ENCODE measurements around the gene MAGEA2.
"Not testable (repeated sequence)": the region's sequence is repeated elsewhere in the genome, so short reads cannot be mapped to it uniquely, and the experiment has no call there.

DNA sequence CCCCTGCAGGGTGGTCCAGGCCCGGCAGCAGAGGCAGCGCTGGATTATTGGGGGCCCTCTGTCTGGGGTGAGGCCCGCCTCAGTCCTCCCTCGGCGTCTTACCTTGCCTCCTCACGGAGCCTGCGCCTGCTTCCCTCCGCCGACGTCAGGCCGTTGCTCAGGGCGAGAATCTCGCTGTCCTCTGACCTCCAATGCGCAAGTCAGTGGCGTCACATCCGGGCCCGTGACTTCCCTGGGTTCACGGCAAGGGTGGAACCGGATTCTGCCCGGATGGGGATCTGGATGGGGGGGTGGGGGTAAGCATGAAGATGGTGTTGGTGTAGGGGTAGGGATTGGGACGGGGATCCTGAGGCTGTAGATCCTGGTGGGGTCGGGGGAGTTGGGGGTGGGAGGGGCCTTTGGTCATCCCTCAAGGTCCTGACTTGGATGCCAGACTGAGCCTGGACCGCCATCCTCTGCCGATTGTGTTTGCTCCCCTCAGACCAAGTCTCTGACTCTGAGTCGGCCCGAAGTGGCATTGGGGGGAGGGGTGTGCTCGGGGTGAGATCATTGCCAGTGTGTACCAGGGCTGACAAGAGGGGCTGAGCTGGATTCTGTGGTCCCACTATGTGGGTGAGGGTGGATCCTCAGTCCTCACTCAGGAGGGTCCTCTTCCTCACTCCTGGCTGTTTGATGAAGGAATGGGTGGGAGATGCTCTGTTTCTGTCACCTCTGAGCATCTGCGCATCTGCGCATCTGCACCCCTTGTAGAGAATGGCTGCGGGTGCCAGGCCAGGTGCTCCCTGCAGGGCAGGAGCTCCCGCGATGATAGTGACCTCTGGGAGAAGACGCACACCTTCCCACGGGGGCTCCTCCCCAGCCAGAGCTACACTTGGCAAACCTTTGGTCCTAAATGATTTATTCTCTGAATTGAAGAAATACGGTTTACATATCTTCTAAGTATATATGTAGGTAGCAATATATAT lies at the start of gene MAGEA2:
- TF ChIP-seq, protein P1, sequence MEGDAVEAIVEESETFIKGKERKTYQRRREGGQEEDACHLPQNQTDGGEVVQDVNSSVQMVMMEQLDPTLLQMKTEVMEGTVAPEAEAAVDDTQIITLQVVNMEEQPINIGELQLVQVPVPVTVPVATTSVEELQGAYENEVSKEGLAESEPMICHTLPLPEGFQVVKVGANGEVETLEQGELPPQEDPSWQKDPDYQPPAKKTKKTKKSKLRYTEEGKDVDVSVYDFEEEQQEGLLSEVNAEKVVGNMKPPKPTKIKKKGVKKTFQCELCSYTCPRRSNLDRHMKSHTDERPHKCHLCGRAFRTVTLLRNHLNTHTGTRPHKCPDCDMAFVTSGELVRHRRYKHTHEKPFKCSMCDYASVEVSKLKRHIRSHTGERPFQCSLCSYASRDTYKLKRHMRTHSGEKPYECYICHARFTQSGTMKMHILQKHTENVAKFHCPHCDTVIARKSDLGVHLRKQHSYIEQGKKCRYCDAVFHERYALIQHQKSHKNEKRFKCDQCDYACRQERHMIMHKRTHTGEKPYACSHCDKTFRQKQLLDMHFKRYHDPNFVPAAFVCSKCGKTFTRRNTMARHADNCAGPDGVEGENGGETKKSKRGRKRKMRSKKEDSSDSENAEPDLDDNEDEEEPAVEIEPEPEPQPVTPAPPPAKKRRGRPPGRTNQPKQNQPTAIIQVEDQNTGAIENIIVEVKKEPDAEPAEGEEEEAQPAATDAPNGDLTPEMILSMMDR (conservative IDR thresholded peaks at IDR 0.05; ENCODE audit: low read depth, low read length): not testable (repeated sequence)
- not testable (repeated sequence) for TF ChIP-seq EZH2 (IDR thresholded peaks at IDR 0.05; ENCODE audit: borderline replicate concordance, low read depth, low read length, poor library complexity, severe bottlenecking)
